NCI-H2196 (cell line): ENCODE results near the gene FBXW7.
"Not testable (repeated sequence)": the region's sequence is repeated elsewhere in the genome, so short reads cannot be mapped to it uniquely, and the experiment has no call there.

ENCODE experiments used
- DNase-seq: peaks from one replicate; lab custom pipeline; 2025; ENCODE audit not compliant: unreplicated experiment; lab: John Stamatoyannopoulos, UW

Gene FBXW7

GRCh38 chr4:152535903-152536544, at the start of gene FBXW7:
Gene FBXW7 (minus strand): TSS chr4:152536092. CDS start chr4:152411803, 124,289 bp downstream.
- DNase-seq: peak; percentile 95

GRCh38 chr4:152585023-152585441, 49.1 kb upstream of the FBXW7 start:
- DNase-seq: no peak

- DNase-seq: no peak
Measured at GRCh38 chr4:152581536-152582160, 45.8 kb upstream of the FBXW7 start.

- DNase-seq: no peak
Measured at GRCh38 chr4:152579916-152580315, 44.0 kb upstream of the FBXW7 start.

DNA sequence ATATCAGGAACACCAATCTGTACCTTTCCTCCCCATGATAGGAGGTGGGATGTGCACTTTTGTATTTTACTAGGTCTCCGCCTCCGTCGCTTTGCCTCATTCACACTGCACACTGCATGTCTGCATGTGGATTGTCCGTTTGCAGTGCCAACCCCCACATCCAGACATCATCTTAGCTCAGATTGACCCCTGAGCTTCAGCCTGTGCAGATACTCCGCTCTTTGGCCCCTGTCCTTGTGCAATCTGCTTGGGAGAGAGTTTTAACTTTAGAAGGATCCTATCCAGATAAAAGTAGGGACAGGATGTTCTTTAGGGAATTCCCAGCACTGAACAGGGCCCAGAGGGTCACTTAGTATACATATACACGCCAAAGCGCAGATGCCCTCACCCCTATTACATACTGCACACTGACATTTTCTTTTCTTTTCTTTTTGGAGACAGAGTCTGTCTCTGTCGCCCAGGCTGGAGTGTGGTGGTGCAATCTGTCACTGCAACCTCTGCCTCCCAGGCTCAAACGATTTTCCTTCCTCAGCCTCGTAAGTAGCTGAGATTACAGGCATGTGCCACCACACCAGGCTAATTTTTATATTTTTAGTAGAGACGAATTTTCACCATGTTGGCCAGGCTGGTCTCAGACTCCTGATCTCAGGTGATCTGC, 43.3 kb upstream of the FBXW7 start:
- no peak for DNase-seq

DNA sequence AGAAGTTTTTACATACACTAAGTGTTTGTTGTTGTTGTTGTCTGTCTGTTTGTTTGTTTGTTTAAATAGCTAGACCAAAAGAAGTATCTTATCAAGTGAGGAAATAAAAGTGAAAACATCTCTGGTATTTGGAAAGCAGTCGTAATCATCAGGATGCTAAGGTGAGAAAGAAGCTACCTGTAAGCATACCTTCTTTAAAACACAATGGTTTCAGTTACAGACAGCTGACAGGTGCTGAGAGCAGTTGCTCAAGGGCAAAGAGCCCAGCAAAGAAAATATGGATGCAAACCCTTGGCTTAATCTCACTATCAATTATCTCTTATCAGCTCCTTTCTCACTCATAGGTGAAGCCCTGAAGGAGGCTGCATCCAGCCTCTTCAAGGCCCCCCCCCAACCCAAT, 42.8 kb upstream of the FBXW7 start:
- no peak for DNase-seq

DNA sequence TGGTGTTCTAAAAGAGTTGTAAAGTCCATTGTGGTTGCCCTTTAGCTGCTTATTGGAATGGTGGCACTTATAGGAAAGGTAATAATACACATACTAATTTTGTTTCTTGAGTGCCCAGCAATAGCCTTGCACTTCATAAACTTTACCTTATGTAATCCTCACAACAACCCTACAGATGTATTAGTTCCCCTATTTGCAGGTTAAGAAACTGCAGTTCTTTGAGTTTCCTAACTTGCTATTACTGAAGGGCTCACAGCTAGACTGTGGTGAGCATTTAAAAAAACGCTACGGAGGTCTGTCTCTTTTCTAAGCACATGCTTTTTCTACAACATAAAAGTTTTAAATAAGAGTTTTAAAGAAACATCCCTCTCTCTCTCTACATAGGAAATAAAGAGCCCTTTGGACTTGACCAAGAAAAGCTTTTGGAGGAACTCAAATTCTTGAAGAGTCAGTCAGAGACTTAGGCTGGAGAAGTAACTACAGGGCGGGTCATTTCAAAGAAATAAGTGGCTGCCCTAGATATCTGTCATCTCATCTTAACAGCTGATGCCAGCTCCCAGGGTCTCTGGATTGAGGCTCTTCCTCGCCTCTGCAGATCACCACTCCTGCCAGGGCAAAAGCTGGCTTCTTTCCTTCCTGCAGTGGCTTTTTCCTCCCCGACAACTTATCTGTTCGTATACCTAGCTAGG, 42.0 kb upstream of the FBXW7 start:
- DNase-seq: no peak

- DNase-seq: no peak
Measured at GRCh38 chr4:152575533-152575932, 39.6 kb upstream of the FBXW7 start.

DNA sequence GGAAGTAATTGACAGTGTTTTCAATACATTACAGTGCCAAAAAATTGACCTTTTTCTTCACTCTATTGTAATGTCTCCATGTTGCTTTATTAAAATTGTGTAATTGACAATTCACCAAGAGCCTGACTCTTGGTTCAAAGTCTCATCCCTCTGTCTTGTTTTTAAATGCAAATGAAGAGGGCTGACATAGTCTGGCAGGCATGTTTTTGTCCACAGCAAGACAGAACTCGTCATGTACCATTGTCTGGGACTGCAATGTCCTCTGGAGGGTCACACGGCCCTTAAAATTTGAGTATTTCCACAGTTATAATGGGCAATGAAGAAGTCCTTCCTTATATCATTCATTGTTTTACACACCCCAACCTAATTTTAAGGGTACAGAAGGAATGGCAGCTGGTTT, 38.0 kb upstream of the FBXW7 start:
- no peak for DNase-seq

DNA sequence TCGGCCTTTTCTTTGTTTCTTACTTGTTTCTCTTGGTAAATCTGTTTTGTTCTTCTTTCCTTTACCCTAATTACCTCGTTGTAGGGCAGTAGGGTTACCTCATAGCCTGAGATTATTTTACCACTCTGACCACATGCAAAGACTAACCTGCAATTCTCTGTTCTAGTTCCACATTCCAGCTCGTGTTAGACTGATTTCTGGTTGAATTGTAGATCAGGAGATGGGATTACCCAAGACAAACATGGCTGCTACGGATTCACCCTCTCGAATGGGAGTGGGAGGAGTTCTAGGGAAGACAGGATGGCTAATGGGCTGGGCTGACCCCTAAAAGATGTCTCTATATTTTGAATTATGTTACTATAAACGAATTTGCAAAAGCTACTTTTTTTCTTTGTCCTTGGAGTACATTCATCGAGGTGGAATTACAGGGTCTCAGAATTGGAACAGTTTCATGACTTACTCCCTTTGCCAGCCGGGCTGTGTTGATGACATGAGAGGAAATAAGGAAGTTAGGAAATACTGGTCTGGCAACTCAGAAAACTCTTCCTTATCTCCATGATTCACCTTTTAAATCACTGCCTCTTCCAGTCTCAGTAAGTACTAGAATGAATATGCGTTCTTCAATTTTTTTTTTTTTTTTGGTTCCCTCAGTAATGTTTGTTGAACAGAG, 36.7 kb upstream of the FBXW7 start:
- DNase-seq: no peak

DNA sequence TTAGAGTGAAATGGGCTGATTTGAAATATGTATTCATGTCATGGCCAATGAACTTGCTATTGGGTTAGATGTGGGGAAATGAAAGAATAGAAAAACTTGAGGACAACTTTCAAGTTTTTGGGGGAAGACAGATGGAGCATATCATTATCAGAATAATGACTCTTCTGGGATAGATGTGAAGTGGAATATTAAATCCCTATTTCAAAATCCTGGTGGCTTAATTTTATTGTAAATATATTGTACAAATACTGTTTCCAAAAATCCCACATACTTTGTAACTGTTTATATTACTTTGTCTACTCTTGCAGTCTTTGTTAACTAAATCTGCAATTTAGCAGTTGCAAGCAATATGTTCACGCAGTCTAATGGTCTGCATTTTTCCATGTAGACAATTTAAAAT, 35.9 kb upstream of the FBXW7 start:
- no peak for DNase-seq

DNA sequence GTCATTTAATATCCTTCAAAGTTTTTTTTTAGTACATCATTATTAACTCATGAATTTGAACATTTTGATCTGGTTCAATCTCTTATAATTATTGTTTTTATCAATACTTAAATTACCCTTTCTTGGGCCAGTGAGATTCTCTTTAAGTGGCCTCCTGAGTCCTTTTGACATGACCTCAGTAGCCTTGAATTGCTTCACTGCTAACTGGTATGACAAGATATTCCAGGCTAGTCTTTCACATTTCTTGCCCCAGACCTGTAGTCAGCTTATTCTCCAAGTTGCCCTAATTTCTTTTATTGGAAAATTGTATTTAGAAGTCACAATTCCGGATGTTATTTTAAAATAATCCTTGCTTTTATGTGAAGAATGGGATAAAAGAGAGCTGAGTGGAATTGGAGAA, 35.4 kb upstream of the FBXW7 start:
- no peak for DNase-seq

- DNase-seq: no peak
Measured at GRCh38 chr4:152565333-152565732, 29.4 kb upstream of the FBXW7 start.

DNA sequence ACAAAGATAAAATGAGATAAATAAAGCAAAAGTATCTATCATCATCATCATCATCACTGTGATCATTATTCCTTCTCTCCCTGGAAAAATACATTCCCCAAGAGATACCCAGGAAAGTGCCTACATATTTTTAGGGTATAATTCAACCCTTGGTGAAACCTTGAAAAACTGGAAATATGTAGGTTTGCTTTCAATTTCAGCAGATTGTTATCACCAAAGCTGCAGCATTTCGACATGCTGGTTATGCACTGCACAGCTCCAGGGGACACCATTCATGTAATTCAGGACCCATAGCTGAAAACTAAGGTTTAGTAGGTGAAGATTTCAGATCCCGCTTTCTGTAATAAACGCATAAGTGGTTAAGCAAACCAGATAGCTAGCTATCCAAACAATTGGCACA, 28.4 kb upstream of the FBXW7 start:
- DNase-seq: no peak

GRCh38 chr4:152563209-152563608, 27.3 kb upstream of the FBXW7 start:
- no peak for DNase-seq

GRCh38 chr4:152559641-152560040, 23.7 kb upstream of the FBXW7 start:
- DNase-seq: no peak

GRCh38 chr4:152558396-152558795, 22.5 kb upstream of the FBXW7 start:
- DNase-seq: no peak

DNA sequence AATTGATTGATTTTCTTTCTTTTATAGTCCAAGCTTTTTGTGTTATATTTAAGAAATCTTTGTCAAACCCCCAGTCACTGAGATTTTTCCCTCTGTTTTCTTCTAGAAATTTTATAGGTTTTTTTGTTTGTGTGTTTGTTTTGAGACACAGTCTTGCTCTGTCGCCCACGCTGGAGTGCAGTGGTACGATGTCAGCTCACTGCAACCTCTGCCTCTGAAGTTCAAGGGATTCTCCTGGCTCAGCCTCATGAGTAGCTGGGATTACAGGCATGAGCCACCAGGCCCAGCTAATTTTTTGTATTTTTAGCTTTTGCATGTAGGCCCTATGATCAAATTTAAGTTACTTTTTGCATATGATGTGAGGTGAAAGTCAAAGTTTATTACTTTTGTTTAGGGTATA, 20.9 kb upstream of the FBXW7 start:
- no peak for DNase-seq

DNA sequence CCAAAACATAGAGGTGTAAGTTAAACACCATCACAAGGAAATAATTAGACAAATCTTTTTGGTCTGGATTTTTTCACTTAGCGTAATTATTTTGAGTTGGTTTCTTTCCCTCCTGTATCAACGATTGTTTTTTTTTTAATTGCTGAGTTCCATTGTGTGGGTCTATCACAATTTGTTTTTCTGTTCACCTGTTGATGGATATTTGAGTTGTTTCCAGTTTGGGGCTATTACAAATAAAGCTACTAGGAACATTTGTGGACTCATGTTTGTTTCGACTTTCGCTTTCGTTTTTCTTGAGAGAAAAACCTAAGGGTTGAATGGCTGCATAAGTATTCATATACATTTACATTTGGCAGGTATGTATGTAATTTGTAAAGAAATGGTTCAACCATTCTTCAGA, 20.4 kb upstream of the FBXW7 start:
- DNase-seq: no peak

GRCh38 chr4:152554742-152555141, 18.9 kb upstream of the FBXW7 start:
- DNase-seq: no peak

GRCh38 chr4:152550687-152551086, 14.8 kb upstream of the FBXW7 start:
- DNase-seq: not testable (repeated sequence)
